Measurements from ENCODE around the gene AGBL5. TPM values are rescaled to one million over a fixed set of nuclear protein-coding genes. Genes with fewer than 3 reads are reported as not detected.
A peak's percentile ranks its signal among the peaks of the same experiment; 100 is the strongest.
"Not testable (repeated sequence)": the region's sequence is repeated elsewhere in the genome, so short reads cannot be mapped to it uniquely, and the experiment has no call there.

The AGBL5 gene
- total RNA-seq, 1 experiment from 2014 or later = 46.7 TPM

GRCh38 chr2:27117995-27118524 lies 66.6 kb downstream of the AGBL5 start:
- peaks cover 50% of the 10 kb centered on the region for H3K27me3 ChIP-seq (ENCODE audit: control insufficient read depth, insufficient read depth, low read length)

DNA sequence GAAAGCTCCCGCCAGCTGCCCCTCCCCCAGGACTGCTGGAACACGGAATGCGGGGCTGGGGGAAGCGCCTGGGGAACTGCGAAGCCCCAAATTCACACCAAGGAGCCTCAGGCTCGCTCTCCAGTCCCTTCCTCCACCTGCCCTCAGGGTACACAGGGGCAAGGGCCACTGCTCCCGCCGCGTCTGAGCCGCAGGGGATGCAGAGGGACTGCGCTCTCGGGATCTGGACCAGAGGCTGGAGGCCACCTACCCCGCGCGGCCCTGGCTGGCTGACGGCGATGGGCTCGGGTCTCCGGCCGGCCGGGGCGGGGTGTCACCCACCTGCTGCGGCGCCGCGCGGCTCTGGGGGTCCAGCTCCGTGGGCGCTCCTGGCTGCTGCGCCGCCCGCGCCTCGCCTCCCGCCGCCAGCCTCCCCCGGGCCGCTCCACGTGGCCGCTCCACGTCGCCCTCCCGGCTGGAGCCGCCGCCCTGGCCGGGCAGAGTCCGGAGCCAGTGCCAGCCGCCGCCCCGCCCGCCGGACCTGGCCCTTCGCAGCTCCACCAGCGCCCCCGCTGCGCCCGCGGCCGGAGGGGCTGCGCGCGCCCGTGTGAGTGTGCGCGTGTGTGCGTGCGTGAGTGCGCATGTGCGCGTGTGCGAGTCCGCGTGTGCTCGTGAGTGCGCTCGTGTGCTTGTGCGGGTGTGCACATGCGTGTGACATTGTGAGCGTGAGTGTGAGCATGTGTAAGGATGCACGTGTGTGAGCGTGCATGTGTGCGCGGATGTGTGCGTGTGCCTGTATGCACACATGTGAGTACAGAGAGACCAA lies 67.3 kb downstream of the AGBL5 start, which contains the start of gene CGREF1:
Gene CGREF1, minus strand, starts transcription at position 604 of the 805 bp plus-strand sequence. CDS start 14,762 bp downstream, outside the sequence.
- DNase-seq = peak; percentile 90
- Histone ChIP-seq H3K27me3 (ENCODE audit: control insufficient read depth, insufficient read depth, low read length) (peaks cover 56% of the 10 kb centered on the region), H3K4me3 (ENCODE audit: insufficient read depth, low read depth, low read length) (peak within 1 kb of the TSS; percentile 45), H3K36me3 (replicated peaks; ENCODE audit: control insufficient read depth, insufficient read depth, low read length) (no peaks in the 10 kb centered on the region)

More at GRCh38 chr2:27117995-27118524, 66.6 kb downstream of the AGBL5 start:
- Histone ChIP-seq H3K36me3 (replicated peaks; ENCODE audit: control insufficient read depth, insufficient read depth, low read length) (no peaks in the 10 kb centered on the region), H3K4me3 (ENCODE audit: insufficient read depth, low read depth, low read length) (peak overlapping the region; percentile 45)
- DNase-seq = peak; percentile 53

GRCh38 chr2:27119330-27119670 lies 67.8 kb downstream of the AGBL5 start:
- H3K27me3 ChIP-seq (ENCODE audit: control insufficient read depth, insufficient read depth, low read length) = peaks cover 62% of the 10 kb centered on the region
- not testable (repeated sequence) for H3K36me3 ChIP-seq (replicated peaks; ENCODE audit: control insufficient read depth, insufficient read depth, low read length); H3K4me3 ChIP-seq (ENCODE audit: insufficient read depth, low read depth, low read length)
- DNase-seq = peak; percentile 45

Other genes starting within 250 kb of the AGBL5 start
- 3.8 and 4.4 TPM in 2 replicates for gene DPYSL5, start 203.5 kb upstream of the AGBL5 start, total RNA-seq (2014; rRNA removed; shearing (Covaris generic))
- 0.42 and 1.6 TPM in 2 replicates for gene MAPRE3, start 81.0 kb upstream of the AGBL5 start, total RNA-seq (2014; rRNA removed; shearing (Covaris generic))
- gene TMEM214, start 18.7 kb upstream of the AGBL5 start, total RNA-seq (2014; rRNA removed; shearing (Covaris generic)) = 46.5 and 46.6 TPM in 2 replicates
- gene OST4, start 20.0 kb downstream of the AGBL5 start, total RNA-seq (2014; rRNA removed; shearing (Covaris generic)) = 197 and 228 TPM in 2 replicates
- 5.1 and 5.8 TPM in 2 replicates for gene EMILIN1, start 26.9 kb downstream of the AGBL5 start, total RNA-seq (2014; rRNA removed; shearing (Covaris generic))
- 3.3 and 5.3 TPM in 2 replicates for gene KHK, start 35.1 kb downstream of the AGBL5 start, total RNA-seq (2014; rRNA removed; shearing (Covaris generic))
- 1.0 and 1.6 TPM in 2 replicates for gene CGREF1, start 67.5 kb downstream of the AGBL5 start, total RNA-seq (2014; rRNA removed; shearing (Covaris generic))
- 0.55 TPM in 1 of 2 replicates, not detected in the other for gene ABHD1, start 72.1 kb downstream of the AGBL5 start, total RNA-seq (2014; rRNA removed; shearing (Covaris generic))
- 84.5 and 87.3 TPM in 2 replicates for gene PREB, start 83.0 kb downstream of the AGBL5 start, total RNA-seq (2014; rRNA removed; shearing (Covaris generic))
- not detected in 2 replicates for gene PRR30, start 87.7 kb downstream of the AGBL5 start, total RNA-seq (2014; rRNA removed; shearing (Covaris generic))
- not detected in 2 replicates for gene TCF23, start 97.3 kb downstream of the AGBL5 start, total RNA-seq (2014; rRNA removed; shearing (Covaris generic))
- 182 and 203 TPM in 2 replicates for gene ATRAID, start 160.4 kb downstream of the AGBL5 start, total RNA-seq (2014; rRNA removed; shearing (Covaris generic))
- gene SLC5A6, start 160.6 kb downstream of the AGBL5 start, total RNA-seq (2014; rRNA removed; shearing (Covaris generic)) = 76.2 and 120 TPM in 2 replicates
- 73.7 and 84.2 TPM in 2 replicates for gene CAD, start 165.7 kb downstream of the AGBL5 start, total RNA-seq (2014; rRNA removed; shearing (Covaris generic))
- 0.89 and 1.4 TPM in 2 replicates for gene SLC30A3, start 211.4 kb downstream of the AGBL5 start, total RNA-seq (2014; rRNA removed; shearing (Covaris generic))
- gene DNAJC5G, start 223.8 kb downstream of the AGBL5 start, total RNA-seq (2014; rRNA removed; shearing (Covaris generic)) = not detected in 2 replicates
- gene TRIM54, start 230.8 kb downstream of the AGBL5 start, total RNA-seq (2014; rRNA removed; shearing (Covaris generic)) = 3.4 and 5.5 TPM in 2 replicates